Stimulated activated CD8-positive, alpha-beta memory T cell treated with anti-CD3 and anti-CD28 coated beads, Interleukin-7, amount 100 ng/mL, for 1 hour (primary cell): Measurements from ENCODE around the gene DGKI.
"Not testable (repeated sequence)": the region's sequence is repeated elsewhere in the genome, so short reads cannot be mapped to it uniquely, and the experiment has no call there.

Experiments used
- DNase-seq, 2 donors: peaks; one replicate each; pipeline ENCODE4 v3.0.0-alpha.2; 2020; ENCODE audit warnings: low read depth in 2 of 2

Gene DGKI

GRCh38 chr7:137471128-137471527 is 375.6 kb downstream of the DGKI start:
- DNase-seq: no peak

- no peak for DNase-seq
These were observed 376.9 kb downstream of the DGKI start for GRCh38 chr7:137469858-137470257.

DNA sequence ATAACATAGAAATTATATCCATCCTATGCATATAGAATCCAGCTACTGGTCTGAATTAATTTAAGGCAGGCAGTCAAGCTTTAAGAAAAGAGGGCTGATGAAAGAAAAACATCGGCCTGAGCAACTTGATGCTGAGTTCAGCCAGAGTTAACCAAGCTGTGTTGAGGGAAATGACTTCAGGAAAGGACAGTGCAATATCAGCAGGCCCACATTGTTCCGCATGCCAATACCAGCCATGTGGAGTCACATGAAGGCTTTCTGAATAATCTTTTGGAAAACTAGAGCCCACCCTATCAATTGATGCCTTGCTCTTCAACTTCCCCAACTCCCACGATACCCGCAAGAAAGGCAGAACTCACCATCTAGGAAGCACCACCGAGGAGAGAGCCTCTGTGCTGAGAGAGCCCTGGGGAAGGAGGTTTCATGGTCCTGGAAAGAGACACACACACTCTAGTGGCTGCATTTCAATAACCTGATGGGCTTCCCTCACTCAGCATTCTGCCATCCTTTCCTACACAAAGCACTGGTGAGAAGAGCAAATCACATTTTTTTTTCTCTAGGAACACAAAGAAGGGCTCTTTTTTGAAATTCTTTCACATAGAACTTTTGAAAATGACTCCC is 377.5 kb downstream of the DGKI start:
- DNase-seq: no peak

DNA sequence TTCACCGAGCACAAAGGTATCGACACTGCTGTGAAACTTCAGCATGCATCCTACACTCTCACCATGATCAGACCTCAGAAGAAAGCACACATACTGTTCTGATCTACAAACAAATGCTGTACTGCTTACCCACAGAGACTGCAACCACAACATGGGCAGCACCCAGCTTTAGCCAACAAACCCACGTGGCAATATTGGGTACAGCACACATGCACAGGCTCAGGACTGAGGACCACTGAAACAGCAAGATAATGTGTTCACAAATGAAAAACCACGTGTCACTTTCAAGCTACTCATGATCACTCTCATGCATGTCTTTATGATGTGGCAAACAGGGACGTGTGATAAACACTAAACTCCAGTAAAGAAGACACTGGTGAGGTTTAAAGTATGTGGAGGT is 383.9 kb downstream of the DGKI start:
- DNase-seq: no peak

GRCh38 chr7:137462074-137462715 is 384.6 kb downstream of the DGKI start:
- DNase-seq: no peak

- no peak for DNase-seq
These were observed 388.4 kb downstream of the DGKI start for GRCh38 chr7:137458399-137458798.

DNA sequence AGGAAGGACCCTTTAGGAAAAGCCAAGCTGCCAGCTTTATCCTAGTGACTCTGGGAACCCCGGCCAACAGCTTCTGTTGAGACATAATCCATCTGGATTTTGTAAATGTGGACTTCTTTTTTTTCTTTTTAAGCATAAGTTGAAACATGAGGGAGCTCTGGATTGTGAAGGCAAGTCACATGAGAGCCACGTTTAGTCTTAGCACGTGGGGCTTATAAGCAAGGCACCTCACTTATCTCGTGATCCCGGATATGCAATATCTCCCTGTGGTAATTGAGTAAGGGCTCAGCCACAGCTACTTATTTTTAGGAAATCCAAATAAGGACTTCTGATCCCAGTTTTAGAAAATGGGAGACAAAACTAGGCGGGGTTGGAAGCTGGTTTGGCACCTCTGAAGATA is 392.0 kb downstream of the DGKI start:
- DNase-seq: no peak

GRCh38 chr7:137454246-137454724 is 392.5 kb downstream of the DGKI start:
- DNase-seq: no peak

GRCh38 chr7:137453356-137453755 is 393.4 kb downstream of the DGKI start:
- DNase-seq: no peak

- DNase-seq: no peak
These were observed 397.8 kb downstream of the DGKI start for GRCh38 chr7:137449016-137449415.

DNA sequence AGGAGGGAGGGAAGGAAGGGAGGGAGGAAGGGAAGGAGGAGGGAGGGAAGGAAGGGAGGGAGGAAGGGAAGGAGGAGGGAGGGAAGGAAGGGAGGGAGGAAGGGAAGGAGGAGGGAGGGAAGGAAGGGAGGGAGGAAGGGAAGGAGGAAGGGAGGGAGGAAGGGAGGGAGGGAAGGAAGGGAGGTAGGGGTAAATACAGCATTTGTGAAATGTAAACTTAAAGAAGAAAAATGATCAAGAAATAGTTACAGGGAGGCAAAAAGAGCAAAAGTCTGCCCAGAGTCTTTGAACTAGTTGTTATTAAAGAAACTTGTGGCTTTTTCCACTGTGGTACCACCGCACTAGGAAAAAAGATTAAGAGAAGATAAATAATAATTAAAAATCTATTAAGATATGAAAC is 398.2 kb downstream of the DGKI start:
- not testable (repeated sequence) for DNase-seq

GRCh38 chr7:137446025-137446424 is 400.7 kb downstream of the DGKI start:
- no peak for DNase-seq

- DNase-seq: no peak
These were observed 401.5 kb downstream of the DGKI start for GRCh38 chr7:137445268-137445667.

DNA sequence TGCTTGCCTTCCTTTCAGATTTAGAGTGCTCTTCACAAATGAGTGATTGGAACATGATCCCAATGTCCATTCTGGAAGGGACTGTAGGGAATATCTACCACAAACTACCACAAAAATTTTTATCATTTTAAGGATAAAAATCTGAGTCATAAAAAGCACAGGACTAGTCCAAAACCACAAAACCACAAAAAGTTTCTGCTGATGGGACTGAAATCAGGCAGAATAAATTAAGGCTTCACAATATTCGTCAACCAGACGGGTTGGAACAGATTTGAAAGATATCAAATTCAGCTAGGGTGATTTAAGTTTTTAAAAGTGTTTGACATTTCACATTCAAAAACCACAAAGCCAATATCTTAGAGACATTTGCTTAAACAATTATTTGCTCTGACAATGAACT is 403.2 kb downstream of the DGKI start:
- no peak for DNase-seq

DNA sequence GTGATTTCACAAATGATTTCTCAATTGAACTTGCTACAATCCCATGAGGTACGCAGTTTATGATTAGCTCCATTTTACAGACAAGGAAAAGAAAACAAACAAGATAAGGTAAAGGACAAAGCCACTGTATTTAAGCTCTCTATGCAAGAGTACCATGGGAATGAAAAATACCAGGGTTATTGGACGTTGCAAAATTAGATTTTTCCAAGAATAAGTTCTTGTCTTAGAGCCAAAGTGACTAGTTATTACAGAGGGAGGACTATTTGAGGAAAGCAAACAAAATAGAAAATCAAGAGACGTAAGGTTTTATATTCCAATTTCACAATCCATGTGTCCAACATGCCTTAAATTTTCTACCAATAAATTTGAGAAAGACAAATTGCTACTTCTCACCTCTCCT is 405.3 kb downstream of the DGKI start:
- DNase-seq: no peak

GRCh38 chr7:137439829-137440825 is 406.6 kb downstream of the DGKI start:
- DNase-seq: no peak

- DNase-seq: no peak
These were observed 411.8 kb downstream of the DGKI start for GRCh38 chr7:137434946-137435345.

- DNase-seq: no peak
These were observed 412.2 kb downstream of the DGKI start for GRCh38 chr7:137434530-137434929.

- no peak for DNase-seq
These were observed 423.5 kb downstream of the DGKI start for GRCh38 chr7:137423321-137423720.

DNA sequence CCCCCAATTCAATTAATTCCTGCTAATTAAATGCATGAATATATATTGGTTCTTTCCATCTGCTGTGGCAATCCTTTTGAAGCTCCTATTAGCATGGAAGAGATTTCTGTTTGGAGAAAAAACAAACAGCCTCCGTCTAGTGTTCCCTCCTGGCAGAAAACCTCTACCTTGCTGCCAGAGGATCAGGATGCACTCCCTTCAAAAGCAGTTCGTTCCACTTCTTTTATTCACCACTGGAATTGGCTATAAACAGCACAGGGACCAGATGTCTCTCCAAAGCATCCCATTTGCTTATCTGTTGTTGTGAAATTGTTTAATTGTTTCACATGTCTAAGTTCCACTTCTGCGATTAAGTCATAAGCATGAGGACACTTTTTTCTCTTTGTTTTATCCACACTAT is 425.4 kb downstream of the DGKI start:
- no peak for DNase-seq

DNA sequence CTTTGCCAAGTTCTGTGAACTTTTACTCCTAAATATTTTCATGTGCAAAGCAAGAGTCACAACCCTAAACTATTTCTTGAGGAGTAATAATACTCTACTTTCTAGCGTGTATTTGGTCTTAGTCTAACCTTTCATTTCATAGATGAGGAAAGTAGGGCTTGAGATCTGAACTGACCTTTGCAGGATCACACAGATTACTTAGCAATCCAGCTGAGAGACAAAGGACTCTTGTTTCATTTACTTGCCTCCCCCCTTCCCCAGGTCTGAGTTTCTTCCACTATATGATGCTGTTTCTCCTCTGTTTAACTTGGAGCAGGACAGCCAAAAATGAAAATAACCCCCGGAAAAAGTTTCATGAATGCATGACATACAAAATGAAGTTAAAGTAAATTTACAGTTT is 427.9 kb downstream of the DGKI start:
- no peak for DNase-seq

GRCh38 chr7:137417464-137417863 is 429.3 kb downstream of the DGKI start:
- DNase-seq: no peak

- no peak for DNase-seq
These were observed 432.9 kb downstream of the DGKI start for GRCh38 chr7:137413901-137414300.
